ENCODE measurements around the gene AOC3.

DNA sequence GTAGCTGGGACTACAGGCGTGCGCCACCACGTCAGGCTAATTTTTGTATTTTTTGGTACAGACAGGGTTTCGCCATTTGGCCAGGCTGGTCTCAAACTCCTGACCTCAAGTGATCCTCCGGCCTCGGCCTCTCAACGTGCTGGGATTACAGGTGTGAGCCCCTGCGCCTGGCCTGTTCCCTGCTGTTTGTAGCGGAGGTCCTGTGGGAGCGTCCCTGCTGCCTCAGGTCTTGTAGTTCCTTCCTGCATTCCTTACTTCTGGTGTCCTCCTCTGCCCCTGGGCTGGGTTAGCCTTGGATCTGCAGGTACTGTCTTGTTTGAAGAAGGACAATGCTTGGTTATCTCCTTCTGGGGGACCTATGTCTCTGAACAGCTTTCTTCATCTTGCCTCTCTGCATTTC lies 26.0 kb downstream of the AOC3 start:
- TF ChIP-seq, protein P1, sequence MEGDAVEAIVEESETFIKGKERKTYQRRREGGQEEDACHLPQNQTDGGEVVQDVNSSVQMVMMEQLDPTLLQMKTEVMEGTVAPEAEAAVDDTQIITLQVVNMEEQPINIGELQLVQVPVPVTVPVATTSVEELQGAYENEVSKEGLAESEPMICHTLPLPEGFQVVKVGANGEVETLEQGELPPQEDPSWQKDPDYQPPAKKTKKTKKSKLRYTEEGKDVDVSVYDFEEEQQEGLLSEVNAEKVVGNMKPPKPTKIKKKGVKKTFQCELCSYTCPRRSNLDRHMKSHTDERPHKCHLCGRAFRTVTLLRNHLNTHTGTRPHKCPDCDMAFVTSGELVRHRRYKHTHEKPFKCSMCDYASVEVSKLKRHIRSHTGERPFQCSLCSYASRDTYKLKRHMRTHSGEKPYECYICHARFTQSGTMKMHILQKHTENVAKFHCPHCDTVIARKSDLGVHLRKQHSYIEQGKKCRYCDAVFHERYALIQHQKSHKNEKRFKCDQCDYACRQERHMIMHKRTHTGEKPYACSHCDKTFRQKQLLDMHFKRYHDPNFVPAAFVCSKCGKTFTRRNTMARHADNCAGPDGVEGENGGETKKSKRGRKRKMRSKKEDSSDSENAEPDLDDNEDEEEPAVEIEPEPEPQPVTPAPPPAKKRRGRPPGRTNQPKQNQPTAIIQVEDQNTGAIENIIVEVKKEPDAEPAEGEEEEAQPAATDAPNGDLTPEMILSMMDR (IDR thresholded peaks at IDR 0.05): no peak
- no peak for TF ChIP-seq POLR2A (IDR thresholded peaks at IDR 0.05)
